Measurements from ENCODE around the gene KCNAB3. TPM values are rescaled to one million over a fixed set of nuclear protein-coding genes. Genes with fewer than 3 reads are reported as not detected.

Gene KCNAB3
- polyA plus RNA-seq, 1 donor (not counting 4 experiments of a cell fraction or from before 2014, with no cell fraction given) = 2.0 TPM

DNA sequence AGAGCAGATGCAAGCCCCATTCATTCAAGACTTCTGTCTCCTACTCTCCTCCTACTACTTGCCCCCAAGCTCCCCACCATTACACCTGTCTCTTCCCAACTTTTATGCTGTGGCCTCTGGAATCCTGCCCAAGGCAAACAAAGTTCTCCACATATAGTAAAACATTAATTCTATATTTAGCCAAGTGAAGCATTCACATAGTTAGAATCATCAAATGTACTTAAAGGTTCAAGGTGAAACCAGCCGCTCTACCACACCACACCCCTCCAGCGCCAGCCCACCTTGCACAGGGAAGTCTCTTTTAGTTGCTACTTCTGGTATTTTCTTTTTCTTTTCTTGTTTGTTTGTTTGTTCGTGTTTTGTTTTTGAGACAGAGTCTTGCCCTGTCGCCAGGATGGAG is 47.4 kb upstream of the KCNAB3 start:
- TF ChIP-seq, protein P1, sequence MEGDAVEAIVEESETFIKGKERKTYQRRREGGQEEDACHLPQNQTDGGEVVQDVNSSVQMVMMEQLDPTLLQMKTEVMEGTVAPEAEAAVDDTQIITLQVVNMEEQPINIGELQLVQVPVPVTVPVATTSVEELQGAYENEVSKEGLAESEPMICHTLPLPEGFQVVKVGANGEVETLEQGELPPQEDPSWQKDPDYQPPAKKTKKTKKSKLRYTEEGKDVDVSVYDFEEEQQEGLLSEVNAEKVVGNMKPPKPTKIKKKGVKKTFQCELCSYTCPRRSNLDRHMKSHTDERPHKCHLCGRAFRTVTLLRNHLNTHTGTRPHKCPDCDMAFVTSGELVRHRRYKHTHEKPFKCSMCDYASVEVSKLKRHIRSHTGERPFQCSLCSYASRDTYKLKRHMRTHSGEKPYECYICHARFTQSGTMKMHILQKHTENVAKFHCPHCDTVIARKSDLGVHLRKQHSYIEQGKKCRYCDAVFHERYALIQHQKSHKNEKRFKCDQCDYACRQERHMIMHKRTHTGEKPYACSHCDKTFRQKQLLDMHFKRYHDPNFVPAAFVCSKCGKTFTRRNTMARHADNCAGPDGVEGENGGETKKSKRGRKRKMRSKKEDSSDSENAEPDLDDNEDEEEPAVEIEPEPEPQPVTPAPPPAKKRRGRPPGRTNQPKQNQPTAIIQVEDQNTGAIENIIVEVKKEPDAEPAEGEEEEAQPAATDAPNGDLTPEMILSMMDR (optimal IDR thresholded peaks at IDR 0.05 in 1 of 3, IDR thresholded peaks at IDR 0.05 in 1 of 3, conservative IDR thresholded peaks at IDR 0.05 in 1 of 3; ENCODE audit: extremely low read depth in 1 of 3, insufficient read depth in 2 of 3, low read length in 3 of 3) = no peak
- no peak for TF ChIP-seq EZH2 (IDR thresholded peaks at IDR 0.05; ENCODE audit: low read length)
- Histone ChIP-seq H3K4me3 (ENCODE audit: control insufficient read depth in 2 of 3, extremely low read depth in 1 of 3, insufficient read depth in 2 of 3, low read depth in 1 of 3, low read length in 3 of 3) (no peak overlapping the region), H3K27ac (ENCODE audit: control insufficient read depth, insufficient read depth, low read length) (no peak overlapping the region), H3K4me2 (ENCODE audit: control insufficient read depth, extremely low read depth, insufficient read depth, low read depth, low read length) (no peak overlapping the region), H3K79me2 (ENCODE audit: control insufficient read depth, insufficient read depth, low read length) (no peaks in the 10 kb centered on the region), H3K36me3 (ENCODE audit: control insufficient read depth in 2 of 2, extremely low read depth in 1 of 2, insufficient read depth in 2 of 2, low read length in 2 of 2) (no peaks in the 10 kb centered on the region), H3K27me3 (ENCODE audit: control insufficient read depth, extremely low read depth, insufficient read depth, low read length) (no peaks in the 10 kb centered on the region), H2AFZ (ENCODE audit: control insufficient read depth, low read length) (no peak overlapping the region), H3K9me1 (ENCODE audit: control insufficient read depth, extremely low read depth, insufficient read depth, low read length) (no peaks in the 10 kb centered on the region), H3K9ac (ENCODE audit: control insufficient read depth, extremely low read depth, insufficient read depth, low read length) (no peak overlapping the region), H4K20me1 (ENCODE audit: control insufficient read depth, extremely low read depth, insufficient read depth, low read length) (no peaks in the 10 kb centered on the region), H3K9me3 (ENCODE audit: control insufficient read depth, low read depth, low read length) (peaks cover 3% of the 10 kb centered on the region), H3K4me1 (ENCODE audit: control insufficient read depth, extremely low read depth, insufficient read depth, low read length) (peaks cover 5% of the 10 kb centered on the region)
- FAIRE-seq (no peak), DNase-seq (ENCODE audit: low read depth, low spot score) (no peak)
- dilution Hi-C loops (cut with MboI; ENCODE audit: extremely low pct_ligation_motif_present, low sequenced_read_pairs) = no loop called here

GRCh38 chr17:7974638-7975131 is 45.0 kb upstream of the KCNAB3 start:
- no peak for DNase-seq (ENCODE audit: low read depth, low spot score)
- H3K4me1 ChIP-seq (ENCODE audit: control insufficient read depth, extremely low read depth, insufficient read depth, low read length) = no peaks in the 10 kb centered on the region
- no peak overlapping the region for H3K4me3 ChIP-seq (ENCODE audit: control insufficient read depth in 2 of 3, extremely low read depth in 1 of 3, insufficient read depth in 2 of 3, low read depth in 1 of 3, low read length in 3 of 3)
- FAIRE-seq = no peak
- dilution Hi-C loops (cut with MboI; ENCODE audit: extremely low pct_ligation_motif_present, low sequenced_read_pairs) = no loop called here
- H4K20me1 ChIP-seq (ENCODE audit: control insufficient read depth, extremely low read depth, insufficient read depth, low read length) = no peaks in the 10 kb centered on the region
- no peak overlapping the region for H3K9ac ChIP-seq (ENCODE audit: control insufficient read depth, extremely low read depth, insufficient read depth, low read length)
- no peaks in the 10 kb centered on the region for H3K9me1 ChIP-seq (ENCODE audit: control insufficient read depth, extremely low read depth, insufficient read depth, low read length)
- H2AFZ ChIP-seq (ENCODE audit: control insufficient read depth, low read length) = no peak overlapping the region
- peaks cover 3% of the 10 kb centered on the region for H3K9me3 ChIP-seq (ENCODE audit: control insufficient read depth, low read depth, low read length)
- H3K79me2 ChIP-seq (ENCODE audit: control insufficient read depth, insufficient read depth, low read length) = no peaks in the 10 kb centered on the region
- no peak overlapping the region for H3K27ac ChIP-seq (ENCODE audit: control insufficient read depth, insufficient read depth, low read length)
- H3K36me3 ChIP-seq (ENCODE audit: control insufficient read depth in 2 of 2, extremely low read depth in 1 of 2, insufficient read depth in 2 of 2, low read length in 2 of 2) = no peaks in the 10 kb centered on the region
- no peak overlapping the region for H3K4me2 ChIP-seq (ENCODE audit: control insufficient read depth, extremely low read depth, insufficient read depth, low read depth, low read length)
- H3K27me3 ChIP-seq (ENCODE audit: control insufficient read depth, extremely low read depth, insufficient read depth, low read length) = no peaks in the 10 kb centered on the region
- no peak for TF ChIP-seq EZH2 (IDR thresholded peaks at IDR 0.05; ENCODE audit: low read length)
- TF ChIP-seq, protein P1 (optimal IDR thresholded peaks at IDR 0.05 in 1 of 3, IDR thresholded peaks at IDR 0.05 in 1 of 3, conservative IDR thresholded peaks at IDR 0.05 in 1 of 3; ENCODE audit: extremely low read depth in 1 of 3, insufficient read depth in 2 of 3, low read length in 3 of 3) = no peak
